Astrocyte (in vitro differentiated cells and primary cell): ENCODE data around the gene SNAPC4. TPM values are rescaled to one million over a fixed set of nuclear protein-coding genes. Genes with fewer than 3 reads are reported as not detected.

ENCODE experiments used
- DNase-seq: peaks from one replicate; pipeline ENCODE4 v3.0.0-alpha.2; 2010; ENCODE audit warnings: low read depth
- FAIRE-seq: peaks from 2 replicates; lab custom pipeline; 2011; peaks lifted over from hg19 to GRCh38; lab: Jason Lieb, UNC
- H2AFZ ChIP-seq: 2 replicates; pipeline ENCODE4 v1.6.0; 2012; ENCODE audit warnings: low read depth, low read length, inconsistent platforms
- H3K27ac ChIP-seq: 2 replicates; pipeline ENCODE4 v1.5.1; 2011; ENCODE audit warnings: low read depth, low read length, inconsistent platforms
- H3K27me3 ChIP-seq: 2 replicates; pipeline ENCODE4 v1.6.0; 2011; ENCODE audit warnings: low read length, inconsistent platforms; ENCODE audit not compliant: insufficient read depth
- H3K36me3 ChIP-seq: 2 replicates; pipeline ENCODE4 v1.5.1; 2011; ENCODE audit warnings: low read length, inconsistent platforms; ENCODE audit not compliant: insufficient read depth
- H3K4me1 ChIP-seq: 2 replicates; pipeline ENCODE4 v1.5.1; 2011; ENCODE audit warnings: low read length, inconsistent platforms; ENCODE audit not compliant: insufficient read depth
- H3K4me2 ChIP-seq: 2 replicates; pipeline ENCODE4 v1.6.0; 2012; ENCODE audit warnings: low read length, inconsistent platforms
- H3K4me3 ChIP-seq: 2 replicates; pipeline ENCODE4 v1.5.1; 2011; ENCODE audit warnings: low read depth, mild to moderate bottlenecking, low read length, inconsistent platforms; ENCODE audit not compliant: insufficient read depth
- H3K79me2 ChIP-seq: 2 replicates; pipeline ENCODE4 v1.6.0; 2012; ENCODE audit warnings: mild to moderate bottlenecking, low read length, inconsistent platforms; ENCODE audit not compliant: insufficient read depth
- H3K9ac ChIP-seq: 2 replicates; pipeline ENCODE4 v1.6.0; 2012; ENCODE audit warnings: mild to moderate bottlenecking, low read length, inconsistent platforms
- H3K9me3 ChIP-seq: 2 replicates; pipeline ENCODE4 v1.5.1; 2012; ENCODE audit warnings: low read depth, mild to moderate bottlenecking, low read length, inconsistent platforms; ENCODE audit not compliant: insufficient read depth
- H4K20me1 ChIP-seq: 2 replicates; pipeline ENCODE4 v1.6.0; 2012; ENCODE audit warnings: low read length, inconsistent platforms; ENCODE audit not compliant: insufficient read depth
- H3K27ac Mint-ChIP-seq: one replicate; pipeline ENCODE4 v1.8.0; 2021; ENCODE audit warnings: mild to moderate bottlenecking, mixed read lengths; ENCODE audit not compliant: unreplicated experiment
- H3K27me3 Mint-ChIP-seq: one replicate; pipeline ENCODE4 v1.8.0; 2021; ENCODE audit warnings: low read depth, mixed read lengths; ENCODE audit not compliant: unreplicated experiment
- H3K36me3 Mint-ChIP-seq: one replicate; pipeline ENCODE4 v1.8.0; 2021; ENCODE audit warnings: low read depth, mixed read lengths; ENCODE audit not compliant: unreplicated experiment
- H3K4me1 Mint-ChIP-seq: one replicate; pipeline ENCODE4 v1.8.0; 2021; ENCODE audit warnings: low read depth, mixed read lengths; ENCODE audit not compliant: unreplicated experiment
- H3K4me3 Mint-ChIP-seq: one replicate; pipeline ENCODE4 v1.8.0; 2021; ENCODE audit warnings: mild to moderate bottlenecking, moderate library complexity, mixed read lengths; ENCODE audit not compliant: unreplicated experiment
- H3K9me3 Mint-ChIP-seq: one replicate; pipeline ENCODE4 v1.8.0; 2021; ENCODE audit warnings: mild to moderate bottlenecking, mixed read lengths; ENCODE audit not compliant: unreplicated experiment
- CTCF ChIP-seq: IDR thresholded peaks from 2 replicates; pipeline ENCODE4 v1.5.1; 2011; ENCODE audit warnings: low read depth, mild to moderate bottlenecking, inconsistent platforms, low read length, moderate library complexity; ENCODE audit not compliant: insufficient read depth
- EZH2 ChIP-seq: IDR thresholded peaks from 2 replicates; pipeline ENCODE4 v1.6.1; 2012; ENCODE audit warnings: mild to moderate bottlenecking, low read length, inconsistent platforms; ENCODE audit not compliant: insufficient read depth
- total RNA-seq: library from RNA; stranded (reverse); gene quantifications from 2 replicates; pipeline ENCODE4 v1.2.1, GENCODE V29; 2021

The SNAPC4 gene
- total RNA-seq, 1 donor from 2014 or later, result 18.6 TPM

GRCh38 chr9:136405481-136405880, 5.5 kb upstream of the SNAPC4 start:
- Mint-ChIP-seq H3K27ac (no peak overlapping the region), H3K27me3 (no peaks in the 10 kb centered on the region), H3K36me3 (peaks cover 6% of the 10 kb centered on the region), H3K4me3 (no peak overlapping the region), H3K9me3 (peaks cover 2% of the 10 kb centered on the region), H3K4me1 (peaks cover 16% of the 10 kb centered on the region)
- Histone ChIP-seq H3K27ac (no peak overlapping the region), H3K9ac (no peak overlapping the region), H4K20me1 (peaks cover 29% of the 10 kb centered on the region), H3K27me3 (no peaks in the 10 kb centered on the region), H3K4me1 (peaks cover 11% of the 10 kb centered on the region), H3K4me2 (no peak overlapping the region), H2AFZ (no peak overlapping the region), H3K4me3 (no peak overlapping the region), H3K79me2 (peaks cover 32% of the 10 kb centered on the region), H3K36me3 (peaks cover 2% of the 10 kb centered on the region), H3K9me3 (no peaks in the 10 kb centered on the region)
- TF ChIP-seq CTCF, result no peak
- TF ChIP-seq EZH2, result no peak
- FAIRE-seq, result no peak
- no peak for DNase-seq

- no peak for DNase-seq
- Histone ChIP-seq H3K4me1 (peaks cover 13% of the 10 kb centered on the region), H3K4me2 (no peak overlapping the region), H3K4me3 (no peak overlapping the region), H2AFZ (no peak overlapping the region), H3K27ac (no peak overlapping the region), H3K9me3 (no peaks in the 10 kb centered on the region), H3K36me3 (peaks cover 2% of the 10 kb centered on the region), H3K9ac (no peak overlapping the region), H4K20me1 (peaks cover 29% of the 10 kb centered on the region), H3K27me3 (no peaks in the 10 kb centered on the region), H3K79me2 (peaks cover 29% of the 10 kb centered on the region)
- Mint-ChIP-seq H3K4me3 (no peak overlapping the region), H3K27me3 (no peaks in the 10 kb centered on the region), H3K4me1 (peaks cover 16% of the 10 kb centered on the region), H3K9me3 (peaks cover 2% of the 10 kb centered on the region), H3K27ac (no peak overlapping the region), H3K36me3 (peaks cover 6% of the 10 kb centered on the region)
- TF ChIP-seq CTCF (no peak), EZH2 (no peak)
- FAIRE-seq, result no peak
Measured at GRCh38 chr9:136404801-136405136, 4.8 kb upstream of the SNAPC4 start.

- FAIRE-seq (no peak), DNase-seq (no peak)
- no peaks in the 10 kb centered on the region for H3K9me3 ChIP-seq
- H3K36me3 Mint-ChIP-seq, result peaks cover 6% of the 10 kb centered on the region
- H3K79me2 ChIP-seq, result peaks cover 30% of the 10 kb centered on the region
- H3K27me3 Mint-ChIP-seq, result no peaks in the 10 kb centered on the region
- no peak for TF ChIP-seq EZH2
- TF ChIP-seq CTCF, result no peak
- H3K27me3 ChIP-seq, result no peaks in the 10 kb centered on the region
- peaks cover 11% of the 10 kb centered on the region for H3K4me1 Mint-ChIP-seq
- H3K4me2 ChIP-seq, result no peak overlapping the region
- no peak overlapping the region for H2AFZ ChIP-seq
- peaks cover 27% of the 10 kb centered on the region for H4K20me1 ChIP-seq
- no peaks in the 10 kb centered on the region for H3K9me3 Mint-ChIP-seq
- no peak overlapping the region for H3K4me3 Mint-ChIP-seq
- no peak overlapping the region for H3K27ac Mint-ChIP-seq
- H3K9ac ChIP-seq, result no peak overlapping the region
- H3K4me1 ChIP-seq, result peaks cover 8% of the 10 kb centered on the region
- H3K4me3 ChIP-seq, result no peak overlapping the region
- peaks cover 2% of the 10 kb centered on the region for H3K36me3 ChIP-seq
- no peak overlapping the region for H3K27ac ChIP-seq
Measured at GRCh38 chr9:136403915-136404800, 4.2 kb upstream of the SNAPC4 start.
